Panc1 (cell line): ENCODE data around the gene SORCS1. TPM values are rescaled to one million over a fixed set of nuclear protein-coding genes. Genes with fewer than 3 reads are reported as not detected.

Experiments used
- ATAC-seq: fragments of 200-7000 bp; cut with Tn5 transposase; 2 replicates; pipeline ENCODE4 v1.9.1; 2020; ENCODE audit warnings: mild to moderate bottlenecking, moderate library complexity
- BruUV-seq: library from RNA; stranded (reverse); fragments of 400-500 nt; replicated peaks from 2 replicates; lab custom pipeline; 2021; lab: Mats Ljungman, UMichigan
- CTCF ChIA-PET: fragments of 300-600 bp; sonication (Branson Sonifier 250); formaldehyde crosslinking; loops from one replicate; lab custom pipeline; 2022; ENCODE audit warnings: antibody characterized with exemption; lab: Charles Lee
- POLR2A ChIA-PET: fragments of 300-600 bp; sonication (Branson Sonifier 250); formaldehyde crosslinking; loops from one replicate; lab custom pipeline; 2022; ENCODE audit warnings: antibody characterized with exemption; lab: Charles Lee
- DNase-seq: peaks from one replicate; pipeline ENCODE4 v3.0.0-alpha.2; 2010; ENCODE audit warnings: low read depth, low spot score
- H3K27ac ChIP-seq: 2 replicates; pipeline ENCODE4 v1.5.1; 2011; ENCODE audit warnings: mild to moderate bottlenecking, low read length, inconsistent platforms
- H3K27me3 ChIP-seq: fragments of 200-500 bp; sonication (Bioruptor generic); 2 replicates; pipeline ENCODE4 v1.6.0; 2014; ENCODE audit warnings: low read length, inconsistent platforms; ENCODE audit not compliant: control insufficient read depth, insufficient read depth
- H3K36me3 ChIP-seq: fragments of 200-500 bp; sonication (Bioruptor generic); 2 replicates; pipeline ENCODE4 v1.5.1; 2014; ENCODE audit warnings: inconsistent platforms, mild to moderate bottlenecking, low read length, moderate library complexity; ENCODE audit not compliant: control insufficient read depth, insufficient read depth
- H3K4me1 ChIP-seq: 2 replicates; pipeline ENCODE4 v1.5.1; 2011; ENCODE audit warnings: inconsistent platforms, mild to moderate bottlenecking, low read length, moderate library complexity; ENCODE audit not compliant: control insufficient read depth, insufficient read depth
- H3K4me3 ChIP-seq, 2 experiments: 2 replicates each; pipeline ENCODE4 v1.5.1; 2011 to 2012; ENCODE audit warnings: low read depth in 2 of 2, low read length in 2 of 2, mild to moderate bottlenecking in 2 of 2, inconsistent platforms in 1 of 2, moderate library complexity in 1 of 2
- H3K9me3 ChIP-seq: fragments of 200-500 bp; sonication (Bioruptor generic); 2 replicates; pipeline ENCODE4 v1.5.1; 2014; ENCODE audit warnings: low read depth, mild to moderate bottlenecking, inconsistent platforms, low read length, moderate library complexity; ENCODE audit not compliant: control insufficient read depth, insufficient read depth
- CTCF ChIP-seq: fragments of 450-650 bp; IDR thresholded peaks from 2 replicates; pipeline ENCODE4 v1.5.1; 2017; ENCODE audit warnings: mild to moderate bottlenecking
- POLR2AphosphoS5 ChIP-seq: IDR thresholded peaks from 2 replicates; pipeline ENCODE4 v1.6.1; 2012; ENCODE audit warnings: mild to moderate bottlenecking, low read depth, low read length, moderate library complexity
- REST ChIP-seq, 2 experiments: IDR thresholded peaks; 2 replicates each; pipeline ENCODE4 v1.6.1; 2011 to 2012; ENCODE audit warnings: low read depth in 2 of 2, control low read depth in 1 of 2, low read length in 1 of 2, mild to moderate bottlenecking in 1 of 2, moderate library complexity in 1 of 2; ENCODE audit not compliant: insufficient read depth in 1 of 2
- SIN3A ChIP-seq: IDR thresholded peaks from 2 replicates; pipeline ENCODE4 v1.6.1; 2012; ENCODE audit warnings: low read depth, mild to moderate bottlenecking, low read length, moderate library complexity, borderline replicate concordance; ENCODE audit not compliant: insufficient read depth
- TCF7L2 ChIP-seq: IDR thresholded peaks from 2 replicates; pipeline ENCODE4 v1.6.1; 2011; ENCODE audit warnings: mild to moderate bottlenecking, low read depth, low read length, inconsistent platforms
- in situ Hi-C: cut with HindIII; loops from 2 replicates; pipeline ENCODE4 v1.10.0; 2016; ENCODE audit warnings: low sequenced_read_pairs, low pct_unique_long_range_greater_than_20kb
- intact Hi-C: fragments of 100-400 bp; cut with micrococcal nuclease; formaldehyde crosslinking; loops from one replicate; pipeline ENCODE4 v1.10.0; 2022; ENCODE audit not compliant: unreplicated experiment
- total RNA-seq: library from RNA; stranded (reverse); gene quantifications from one replicate; pipeline ENCODE4 v1.2.1, GENCODE V29; 2021; ENCODE audit not compliant: unreplicated experiment

SORCS1 gene
- total RNA-seq, 1 experiment from 2014 or later, result not detected

DNA sequence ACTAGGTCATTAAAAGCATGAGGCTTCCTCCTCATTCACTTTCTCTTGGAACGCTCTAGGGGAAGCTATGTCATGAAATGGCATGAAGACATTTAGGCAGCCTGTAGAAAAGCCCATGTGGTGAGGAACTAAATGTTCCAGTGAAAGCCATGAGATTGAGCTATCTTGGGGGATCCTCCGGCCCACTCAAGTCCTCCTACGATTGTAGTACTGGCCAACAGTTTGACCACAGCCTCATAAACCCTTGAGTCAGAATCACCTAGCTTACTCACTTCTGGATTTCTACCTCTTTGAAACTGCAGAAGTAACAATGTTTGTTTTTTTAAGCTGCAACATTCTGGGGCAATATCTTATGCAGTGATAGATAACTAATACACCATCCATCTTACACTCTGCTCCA lies 605.1 kb downstream of the SORCS1 start:
- intact Hi-C loops, result no loop called here
- BruUV-seq, result no TSS peak
- Histone ChIP-seq H3K36me3 (no peaks in the 10 kb centered on the region), H3K4me3 (no peak overlapping the region), H3K4me1 (no peaks in the 10 kb centered on the region), H3K27ac (no peak overlapping the region), H3K27me3 (no peaks in the 10 kb centered on the region), H3K9me3 (no peaks in the 10 kb centered on the region)
- ChIA-PET POLR2A (no interaction called here), CTCF (no interaction called here)
- in situ Hi-C loops, result no loop called here
- DNase-seq, result no peak
- TF ChIP-seq TCF7L2 (no peak), REST (IDR thresholded peaks at IDR 0.05; ENCODE audit: insufficient read depth in 1 of 2, low read depth in 2 of 2, low read length in 1 of 2) (no peak), SIN3A (no peak), POLR2AphosphoS5 (no peak), CTCF (no peak)
- ATAC-seq, result no peak

- DNase-seq (no peak), ATAC-seq (no peak)
- no peaks in the 10 kb centered on the region for H3K27me3 ChIP-seq
- no peaks in the 10 kb centered on the region for H3K9me3 ChIP-seq
- intact Hi-C loops (no loop called here), in situ Hi-C loops (no loop called here)
- H3K36me3 ChIP-seq, result no peaks in the 10 kb centered on the region
- H3K27ac ChIP-seq, result no peak overlapping the region
- TF ChIP-seq TCF7L2, result no peak
- no peak for TF ChIP-seq POLR2AphosphoS5
- TF ChIP-seq SIN3A, result no peak
- no peak for TF ChIP-seq CTCF
- no peak for TF ChIP-seq REST (IDR thresholded peaks at IDR 0.05; ENCODE audit: insufficient read depth in 1 of 2, low read depth in 2 of 2, low read length in 1 of 2)
- no peaks in the 10 kb centered on the region for H3K4me1 ChIP-seq
- ChIA-PET CTCF (no interaction called here), POLR2A (no interaction called here)
- no TSS peak for BruUV-seq
- H3K4me3 ChIP-seq, result no peak overlapping the region
These were observed 606.4 kb downstream of the SORCS1 start for GRCh38 chr10:106557951-106558733.
